Fibroblast of skin of scalp (primary cell): ENCODE results near the gene BRCC3.
A peak's percentile ranks its signal among the peaks of the same experiment; 100 is the strongest.

ENCODE experiments used
- DNase-seq: peaks from one replicate; pipeline ENCODE4 v3.0.0-alpha.2; 2013

Gene BRCC3

DNA sequence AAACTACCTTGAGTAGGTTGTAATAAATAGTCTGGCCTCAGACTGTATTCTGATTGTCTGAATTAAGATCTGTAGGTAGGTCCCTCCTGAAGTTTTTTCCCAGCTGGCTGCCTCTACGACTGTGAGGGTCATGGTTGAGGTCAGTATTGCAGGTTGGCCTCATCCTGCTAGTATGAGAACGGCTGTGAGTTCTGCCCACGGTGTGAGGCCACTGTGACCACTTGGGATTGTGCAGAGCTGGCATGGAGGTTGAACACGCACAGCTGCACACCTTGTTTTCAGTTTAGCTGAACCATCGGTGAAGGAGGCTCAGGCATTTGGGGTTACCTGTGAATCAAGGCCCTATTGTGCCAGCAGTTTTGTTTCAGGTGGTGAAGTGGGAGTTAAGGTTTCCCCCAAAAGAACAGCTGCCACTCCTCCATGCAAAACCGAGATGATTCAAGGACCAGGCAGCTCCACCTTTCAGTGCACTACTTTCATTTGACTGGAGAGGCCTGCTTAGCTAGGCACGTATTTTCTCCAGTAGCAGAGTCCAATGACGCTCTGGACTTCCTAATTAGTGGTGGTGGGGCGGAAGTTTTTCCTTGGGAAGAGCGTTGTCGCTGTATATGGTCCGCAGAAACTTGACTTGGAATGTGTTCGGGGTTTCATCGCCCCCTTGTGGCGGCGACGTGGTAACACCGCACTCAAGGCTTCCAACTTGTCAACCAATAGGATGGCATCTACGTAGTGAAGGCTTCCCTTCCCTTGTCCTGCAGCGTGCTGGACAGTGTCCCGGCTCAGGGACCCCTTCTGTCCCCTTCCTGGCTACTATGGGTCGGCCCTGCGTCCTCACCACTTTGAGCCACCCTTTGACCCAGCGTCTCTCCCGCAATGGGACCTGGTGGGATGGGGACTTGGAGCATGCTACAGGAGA, 14.2 kb upstream of the BRCC3 start:
- peak; percentile 70 for DNase-seq

DNA sequence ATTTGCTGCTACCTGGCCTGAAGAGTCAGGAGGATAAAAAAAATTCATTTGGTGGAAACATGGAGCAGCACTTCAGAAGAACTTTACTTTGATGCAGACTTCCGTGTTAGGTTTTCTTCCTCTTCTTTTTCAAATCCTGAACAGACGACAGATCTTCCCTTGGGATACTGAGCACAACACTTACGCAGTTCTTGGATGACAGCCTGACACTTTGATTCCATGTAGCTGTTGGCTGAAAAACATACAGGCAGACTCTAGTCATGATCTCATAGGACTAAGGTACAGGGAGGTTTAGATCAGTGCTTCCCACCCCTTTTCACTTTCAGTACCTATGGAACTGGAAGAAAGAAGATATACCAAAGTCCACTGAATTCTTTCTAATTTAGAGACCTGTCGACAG, 9.5 kb upstream of the BRCC3 start:
- DNase-seq, result no peak

DNA sequence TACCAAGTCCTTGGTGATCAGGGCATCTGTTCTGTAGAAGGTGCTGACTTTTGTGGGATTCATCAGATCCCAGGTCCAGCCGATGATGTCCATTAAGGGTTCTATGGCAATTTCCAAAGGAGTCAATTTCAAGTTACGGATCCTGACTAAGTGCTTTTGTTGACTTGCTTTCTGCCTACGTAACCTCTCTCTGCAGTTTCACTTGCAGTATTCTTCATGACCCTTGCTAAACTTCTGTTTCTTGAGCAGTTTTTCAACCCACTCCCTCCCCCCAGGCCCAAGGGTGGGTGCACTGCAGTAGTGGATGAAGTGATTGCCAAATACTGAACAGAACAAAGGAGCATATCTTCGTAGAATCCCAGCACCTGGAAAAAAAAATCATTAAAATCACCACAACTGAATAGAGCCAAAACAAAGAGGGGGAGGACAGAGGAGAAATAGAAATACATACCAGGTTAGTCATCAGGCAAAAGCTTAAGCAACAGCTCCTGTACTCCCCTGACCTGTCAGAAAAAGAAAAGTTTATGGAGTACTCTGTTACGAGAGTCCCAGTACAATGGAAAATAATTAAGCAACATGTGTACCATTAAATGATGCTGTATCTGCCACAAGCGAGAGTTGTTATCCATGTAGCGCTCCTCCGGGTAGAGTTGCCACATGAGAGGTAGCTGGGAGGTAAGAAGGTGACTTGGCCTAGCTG, 6.1 kb upstream of the BRCC3 start:
- DNase-seq, result no peak

DNA sequence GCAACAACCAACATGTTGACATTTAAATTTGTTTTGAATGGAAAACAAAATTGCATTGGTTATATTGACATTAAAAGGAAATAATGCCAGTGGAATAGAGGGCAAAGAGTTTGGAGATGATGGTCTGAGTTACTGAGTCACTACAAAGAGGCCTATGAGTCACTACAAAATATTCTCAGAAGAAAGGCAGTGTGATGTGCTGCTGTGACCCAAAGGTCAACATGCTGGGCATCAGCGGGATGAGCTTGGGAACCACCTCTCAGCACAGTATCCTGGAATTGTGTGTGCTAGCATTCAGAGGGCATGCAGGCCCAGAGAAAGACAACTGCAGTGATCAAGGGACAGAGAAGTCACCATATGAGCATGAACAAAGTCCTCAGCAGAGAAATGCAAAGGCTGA, 3.1 kb upstream of the BRCC3 start:
- DNase-seq, result peak; percentile 20

DNA sequence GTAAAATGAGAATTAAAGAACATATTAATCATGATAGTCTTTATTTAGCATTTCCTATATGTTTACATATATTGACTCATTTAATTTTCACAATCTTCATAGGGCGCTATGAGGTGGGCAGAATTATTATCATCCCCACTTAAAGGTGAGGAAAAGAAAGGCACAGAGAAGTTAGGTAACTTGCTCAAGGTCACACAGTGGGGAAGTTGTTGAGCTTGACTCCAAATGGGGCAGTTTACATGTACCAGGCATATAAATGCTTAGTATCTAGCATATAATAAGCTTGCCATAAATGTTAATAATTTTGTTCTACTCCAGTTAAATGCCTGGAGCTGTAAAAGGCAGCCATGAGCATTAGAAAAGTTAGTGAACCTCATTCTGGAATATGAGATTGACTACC, 1.9 kb upstream of the BRCC3 start:
- DNase-seq, result no peak

DNA sequence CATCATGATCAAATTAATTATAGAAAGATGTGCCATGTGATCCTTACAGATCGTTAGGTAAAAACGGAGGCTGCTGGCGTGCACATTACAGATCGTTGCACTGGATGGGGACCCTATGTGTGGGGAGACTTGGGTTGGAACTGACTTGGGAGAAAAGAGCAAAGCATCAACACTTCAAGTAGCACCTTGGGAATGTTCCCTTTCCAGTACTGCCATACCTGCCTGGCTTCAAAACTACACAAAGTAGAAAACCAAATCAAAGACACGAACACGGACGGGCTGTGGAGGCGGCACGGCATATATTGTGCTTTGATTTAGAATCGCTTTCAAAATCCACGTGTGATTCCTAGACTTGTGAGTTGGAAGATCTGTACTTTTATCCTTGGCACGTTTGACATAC, 1.3 kb upstream of the BRCC3 start:
- DNase-seq, result no peak

DNA sequence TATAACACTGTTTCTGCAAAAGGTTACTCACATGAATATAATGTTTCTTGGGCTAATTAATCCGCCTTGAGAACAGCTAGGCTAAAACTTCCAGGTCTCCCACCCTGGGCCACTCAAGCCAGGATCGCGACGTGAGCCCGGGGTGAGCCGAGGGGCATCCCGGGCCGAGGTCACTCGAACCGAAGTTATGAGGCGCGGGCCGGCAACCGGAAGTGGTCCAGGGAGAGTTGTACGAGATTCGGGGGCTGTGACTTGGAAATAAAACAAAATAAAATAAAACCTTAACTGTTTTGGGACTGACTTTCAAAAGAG, 689 bp upstream of the BRCC3 start:
- DNase-seq, result no peak

DNA sequence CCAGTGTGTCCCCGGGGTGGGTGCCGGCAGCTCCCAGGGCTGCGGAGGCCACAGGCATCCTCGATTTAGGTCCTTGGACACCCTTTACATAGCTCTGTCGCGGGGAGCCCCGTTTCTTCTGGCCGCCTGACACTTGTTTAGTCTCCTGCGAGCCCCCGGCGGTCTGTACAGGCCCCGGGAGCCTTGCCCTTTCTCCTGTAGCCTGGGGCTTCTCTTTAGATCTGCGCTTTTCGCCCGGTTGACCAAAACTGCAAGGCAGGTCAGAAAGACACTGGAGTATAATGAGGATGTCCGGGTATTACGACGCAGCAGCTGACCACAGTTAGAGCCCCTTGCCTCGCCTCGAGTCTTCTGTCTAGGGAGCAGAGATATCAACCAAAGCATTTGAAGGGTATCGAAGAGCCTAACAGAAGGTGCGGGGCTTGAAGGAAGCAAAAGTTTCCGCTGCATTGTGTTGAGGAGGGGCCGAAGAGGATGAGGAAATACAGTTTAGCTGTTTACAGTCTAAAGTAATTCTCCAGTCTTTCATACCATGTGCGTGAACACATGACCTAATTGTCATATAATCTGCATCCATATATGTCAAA, 479 bp downstream of the BRCC3 start:
- no peak for DNase-seq

DNA sequence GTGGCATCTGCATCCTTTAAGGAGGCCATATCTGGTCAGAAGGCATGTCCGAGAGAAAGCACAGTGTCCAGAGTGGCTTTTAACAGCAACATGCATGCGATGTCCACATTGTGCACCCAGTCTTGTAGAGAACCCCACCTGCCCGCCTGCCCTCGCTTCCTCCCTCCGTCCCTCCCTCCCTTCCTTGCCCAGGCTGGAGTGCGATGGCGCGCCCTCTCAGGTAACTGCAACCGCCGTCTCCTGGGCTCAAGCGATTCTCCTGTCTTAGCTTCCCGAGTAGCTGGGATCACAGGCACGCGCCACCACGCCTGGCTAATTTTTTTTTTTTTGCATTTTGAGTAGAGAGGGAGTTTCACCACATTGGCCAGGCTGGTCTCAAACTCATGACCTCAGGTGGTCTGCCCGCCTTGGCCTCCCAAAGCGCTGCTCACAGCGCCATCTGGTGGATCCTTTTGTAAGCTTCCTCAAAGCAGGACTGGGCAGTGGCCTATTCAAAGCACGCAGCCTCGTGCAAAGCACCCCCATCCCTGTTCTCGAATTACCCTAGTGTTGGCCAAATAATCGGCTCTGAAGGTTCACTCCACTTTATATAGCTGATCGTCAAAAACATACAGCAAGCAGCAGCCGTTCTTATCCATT, 15.0 kb downstream of the BRCC3 start:
- peak; percentile 35 for DNase-seq

DNA sequence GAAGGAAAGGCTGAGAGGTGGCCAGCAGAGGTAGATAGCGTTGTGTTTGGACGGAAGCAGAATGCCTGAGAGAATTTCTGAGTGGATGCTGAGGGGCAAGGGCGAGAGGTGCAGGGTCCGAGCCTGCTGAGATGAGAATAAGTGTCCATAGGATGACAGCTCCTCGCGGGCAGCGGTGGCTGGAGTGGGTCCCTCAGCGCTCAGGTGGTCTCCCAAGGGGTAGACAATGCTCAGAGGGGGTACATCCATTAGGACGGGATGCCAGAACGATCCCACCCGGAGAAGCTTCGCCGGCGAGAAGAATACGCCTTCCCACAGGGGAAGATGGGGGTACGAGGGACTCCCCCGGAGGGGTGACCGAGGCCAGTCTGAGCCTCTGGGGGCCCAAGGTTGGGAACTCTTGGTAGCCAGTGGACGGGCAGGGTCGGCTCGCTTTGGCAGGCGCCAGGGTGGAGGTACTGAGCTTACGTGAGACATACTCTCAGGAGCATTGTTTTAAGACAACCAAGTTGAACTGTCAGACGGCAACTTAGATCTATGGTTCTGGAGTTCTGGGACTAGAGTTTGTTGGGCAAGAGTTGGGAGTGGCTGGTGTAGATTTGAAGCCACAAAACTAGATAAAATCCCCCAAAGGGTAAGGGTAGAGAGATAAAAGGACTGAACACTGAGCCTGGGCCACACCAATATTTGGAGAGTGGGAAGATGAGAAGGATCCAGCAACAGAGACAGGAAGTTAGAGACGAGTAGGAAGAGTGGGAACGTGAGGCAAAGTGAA, 15.8 kb downstream of the BRCC3 start:
- DNase-seq, result no peak

DNA sequence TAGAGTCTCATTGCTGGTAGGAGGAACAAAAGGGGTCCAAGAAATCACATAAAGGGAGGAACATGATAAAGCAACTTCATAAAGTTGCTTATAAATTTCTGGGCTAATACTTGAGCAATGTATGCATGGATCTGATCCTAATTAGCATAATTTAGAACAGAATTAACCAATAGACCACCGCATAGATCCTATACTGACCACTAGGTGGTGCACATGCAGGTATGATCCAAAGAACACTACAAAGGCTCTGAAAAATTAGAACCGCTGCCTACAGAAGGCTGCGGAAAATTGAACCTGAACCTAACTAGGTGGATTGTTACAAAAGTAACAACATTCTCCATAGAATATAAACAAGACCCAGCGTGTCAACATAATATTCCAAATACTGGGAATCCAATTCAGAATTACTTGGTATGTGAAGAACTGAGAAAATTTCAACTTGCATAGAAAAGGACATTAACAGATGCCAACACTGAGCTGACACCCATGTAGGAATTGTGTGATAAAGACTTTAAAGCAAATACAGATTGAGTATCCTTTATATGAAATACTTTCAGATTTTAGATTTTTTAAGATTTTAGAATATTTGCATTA, 23.3 kb downstream of the BRCC3 start:
- peak; percentile 12 for DNase-seq

DNA sequence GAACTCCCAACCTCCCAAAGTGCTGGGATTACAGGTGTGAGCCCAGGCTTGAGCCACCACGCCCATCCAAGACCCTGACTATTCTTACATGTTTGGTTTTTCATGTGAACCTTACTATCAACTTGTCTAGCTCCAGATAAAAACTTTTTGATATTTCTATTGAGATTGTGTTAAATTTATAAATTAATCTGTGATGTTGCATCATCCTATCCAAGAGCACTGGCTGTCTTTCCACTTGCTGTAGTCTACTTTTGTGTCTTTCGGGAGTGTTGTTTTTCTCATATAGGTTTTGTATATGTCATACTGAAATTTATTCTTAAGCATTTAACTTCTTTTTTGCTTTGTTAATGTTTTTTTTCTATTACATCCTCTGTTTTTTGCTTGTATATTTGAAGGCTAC, 34.6 kb downstream of the BRCC3 start:
- DNase-seq, result no peak

DNA sequence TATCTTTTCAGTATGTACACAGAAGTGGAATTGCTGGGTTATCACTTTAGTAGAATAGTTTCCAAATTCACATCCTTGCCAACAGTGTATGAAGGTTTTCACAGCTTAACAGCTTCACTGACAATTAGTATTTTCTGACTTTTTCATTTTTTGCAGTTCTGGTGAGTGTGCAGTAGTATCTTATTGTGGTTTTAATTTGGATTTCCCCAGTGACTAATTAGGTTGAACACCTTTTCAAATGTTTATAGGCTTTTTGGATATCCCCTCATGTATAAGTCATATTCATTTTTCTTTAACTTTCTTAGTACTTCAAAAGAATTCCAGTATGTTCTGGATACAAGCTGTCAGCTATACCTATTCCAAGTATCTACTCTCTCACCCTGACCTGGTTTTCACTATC, 37.1 kb downstream of the BRCC3 start:
- DNase-seq, result no peak

DNA sequence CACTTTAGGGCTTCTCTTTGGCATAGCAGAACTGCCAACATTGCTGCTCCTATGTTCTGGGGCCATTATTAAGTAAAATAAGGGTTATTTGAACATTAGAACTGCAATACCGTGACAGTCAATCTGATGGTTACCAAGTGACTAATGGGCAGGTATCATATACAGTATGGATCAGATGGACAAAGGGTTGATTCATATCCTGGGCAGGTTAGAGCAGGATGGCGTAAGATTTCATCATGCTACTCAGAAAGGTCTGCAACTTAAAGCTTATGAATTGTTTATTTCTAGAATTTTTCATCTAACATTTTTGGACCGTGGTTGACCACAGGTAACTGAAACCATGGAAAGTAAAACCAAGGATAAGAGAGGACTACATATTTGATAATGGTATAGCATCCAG, 40.9 kb downstream of the BRCC3 start:
- DNase-seq, result no peak

DNA sequence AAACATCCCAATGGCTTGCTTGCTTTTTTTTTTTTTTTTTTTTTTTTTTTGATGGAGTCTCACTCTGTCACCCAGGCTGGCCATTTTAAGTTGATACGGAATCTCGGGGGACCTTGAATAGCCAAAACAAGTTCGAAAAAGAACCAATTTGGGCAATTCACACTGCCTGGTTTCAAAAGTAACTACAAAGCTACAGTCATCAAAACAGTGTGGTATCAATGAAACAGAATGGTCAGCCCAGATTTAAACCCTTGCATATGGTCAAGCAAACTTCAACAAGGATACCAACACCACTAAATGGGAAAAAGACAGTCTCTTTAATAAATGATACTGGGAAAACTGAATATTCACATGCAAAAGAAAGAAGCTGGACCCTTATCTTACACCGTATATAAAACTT, 41.8 kb downstream of the BRCC3 start:
- no peak for DNase-seq

DNA sequence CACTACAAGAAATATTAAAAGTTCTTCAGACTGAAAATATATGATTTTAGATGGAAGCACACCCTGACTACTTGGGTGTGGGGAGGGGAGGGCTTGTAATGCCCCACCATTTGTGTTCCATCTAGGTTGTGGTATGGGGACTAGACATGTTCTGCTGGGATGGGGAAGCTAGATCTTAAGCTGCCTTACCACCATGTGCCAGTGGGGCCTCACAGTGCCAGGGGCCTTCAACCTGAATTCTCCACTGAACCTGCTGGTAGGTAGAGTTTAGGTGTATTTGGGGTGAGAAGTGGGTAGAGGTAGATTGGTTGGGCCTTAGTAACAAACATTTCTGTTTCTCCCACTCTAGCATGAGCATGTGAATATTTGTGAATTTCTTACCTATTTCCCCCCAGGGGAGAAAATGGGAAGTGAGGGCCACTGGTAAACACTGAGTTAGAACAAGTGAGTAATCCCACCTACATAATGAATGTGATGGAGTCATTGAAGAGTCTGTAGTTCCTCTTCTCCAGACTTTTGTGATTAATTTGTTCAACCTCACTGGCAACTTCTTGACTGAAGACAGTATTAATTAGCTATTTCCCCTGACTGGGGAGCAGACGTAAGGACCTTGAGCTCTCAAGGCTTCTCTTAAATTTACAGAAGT, 44.0 kb downstream of the BRCC3 start:
- no peak for DNase-seq

DNA sequence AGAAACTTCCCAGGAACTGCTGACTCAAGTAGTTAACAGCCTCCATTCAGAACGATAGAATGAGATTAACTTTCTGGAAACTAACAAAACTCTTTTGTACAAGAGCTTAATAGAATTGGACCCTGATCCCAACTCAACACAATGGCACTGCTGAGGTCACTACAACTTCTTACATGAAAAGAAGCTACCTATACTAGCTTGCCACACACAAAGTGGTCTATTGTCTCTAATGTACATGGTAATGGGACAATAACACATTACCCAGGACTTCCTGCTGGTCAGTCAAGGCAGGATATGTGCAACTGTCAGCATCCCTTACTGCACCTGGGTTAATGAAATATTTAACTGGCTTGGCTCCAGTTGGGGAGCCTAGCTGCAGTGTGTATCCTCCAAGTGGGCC, 56.2 kb downstream of the BRCC3 start:
- no peak for DNase-seq

DNA sequence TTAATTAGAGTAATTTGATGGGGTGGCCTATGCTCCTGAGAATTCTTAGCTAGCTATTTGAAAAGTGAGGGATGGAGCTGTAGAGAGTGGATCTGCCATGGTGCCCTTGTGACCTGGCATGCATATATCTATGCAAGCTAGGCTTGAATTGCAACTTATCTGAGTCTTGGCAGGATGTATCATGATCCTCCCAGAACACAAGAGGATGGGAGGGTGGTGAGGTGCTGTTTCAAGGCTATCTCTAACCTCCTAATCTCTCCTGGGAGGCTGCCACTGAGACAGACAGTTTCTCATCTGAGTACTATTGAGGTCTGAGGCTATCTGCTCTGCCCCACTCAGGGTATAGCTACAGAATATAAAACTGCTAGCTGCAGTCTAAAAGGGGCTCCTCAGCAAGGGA, 56.6 kb downstream of the BRCC3 start:
- no peak for DNase-seq

DNA sequence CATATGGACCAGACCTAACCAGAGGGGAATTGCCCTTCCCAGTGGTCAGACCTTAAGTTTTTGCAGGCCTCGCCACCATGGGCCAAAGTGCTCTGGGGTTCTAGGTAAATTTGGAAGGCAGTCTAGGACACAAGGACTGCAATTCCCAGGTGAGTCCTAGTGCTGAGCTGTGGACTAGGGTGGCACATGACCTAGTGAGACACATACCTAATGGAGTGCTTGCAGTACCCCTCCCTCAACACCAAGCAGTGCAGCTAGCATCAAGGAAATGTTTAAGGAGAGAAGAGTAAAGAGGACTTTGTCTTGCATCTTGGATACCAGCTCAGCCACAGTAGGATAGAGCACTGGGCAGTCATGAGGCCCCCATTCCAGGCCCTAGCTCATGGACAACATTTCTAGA, 60.8 kb downstream of the BRCC3 start:
- no peak for DNase-seq

DNA sequence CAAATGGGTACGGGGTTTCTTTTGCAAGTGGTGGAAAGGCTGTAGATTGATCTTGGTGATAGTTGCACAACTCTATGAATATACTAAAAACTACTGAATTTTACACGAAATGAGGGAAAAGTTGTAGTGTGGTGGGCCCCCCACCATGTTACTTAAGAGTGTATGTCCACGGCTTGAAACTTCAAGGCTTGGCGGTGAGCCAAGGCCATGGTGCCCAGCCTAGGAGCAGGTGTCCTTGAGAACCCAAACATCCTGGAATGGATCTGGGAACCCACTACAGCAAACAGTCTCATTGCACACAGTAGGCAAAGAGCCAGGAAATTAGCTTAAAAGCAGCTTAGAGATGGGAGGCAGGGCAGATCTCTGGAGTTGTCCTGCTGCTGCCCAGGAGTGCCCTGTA, 62.9 kb downstream of the BRCC3 start:
- DNase-seq, result no peak

DNA sequence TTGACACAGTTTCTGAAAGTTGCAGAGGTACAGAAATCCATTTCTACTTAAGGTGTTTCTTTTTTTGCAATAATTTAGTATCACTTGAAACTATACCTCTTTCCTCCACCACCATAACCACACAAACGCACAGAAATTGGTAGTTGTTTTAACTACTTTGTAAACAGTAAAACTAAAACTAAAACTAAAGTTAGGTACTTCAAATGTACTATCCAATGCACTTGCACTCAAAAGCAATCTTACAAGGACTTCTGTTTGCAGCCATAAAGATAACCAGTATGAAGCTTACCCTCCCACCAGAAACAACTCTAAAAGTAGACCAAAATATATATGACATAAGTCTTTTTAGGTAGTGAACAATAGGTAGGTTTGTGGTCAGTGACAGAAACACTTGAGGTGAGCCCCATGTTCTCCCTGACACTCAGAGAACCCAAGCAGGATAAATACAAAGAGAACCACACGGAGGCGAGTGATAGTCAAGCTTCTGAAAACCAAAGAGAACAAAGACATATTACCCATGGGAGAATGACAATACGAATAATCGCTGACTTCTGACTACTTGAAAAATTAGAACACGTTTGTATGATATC, 72.7 kb downstream of the BRCC3 start:
- no peak for DNase-seq
